ENCODE results near the gene UTS2B. TPM values are rescaled to one million over a fixed set of nuclear protein-coding genes. Genes with fewer than 3 reads are reported as not detected.

Gene UTS2B
- total and polyA plus RNA-seq, 10 of the 15 experiments (the other 5 are each of a cell fraction or from before 2014, with no cell fraction given) = 0.15 to 0.72 (median 0.44) TPM

DNA sequence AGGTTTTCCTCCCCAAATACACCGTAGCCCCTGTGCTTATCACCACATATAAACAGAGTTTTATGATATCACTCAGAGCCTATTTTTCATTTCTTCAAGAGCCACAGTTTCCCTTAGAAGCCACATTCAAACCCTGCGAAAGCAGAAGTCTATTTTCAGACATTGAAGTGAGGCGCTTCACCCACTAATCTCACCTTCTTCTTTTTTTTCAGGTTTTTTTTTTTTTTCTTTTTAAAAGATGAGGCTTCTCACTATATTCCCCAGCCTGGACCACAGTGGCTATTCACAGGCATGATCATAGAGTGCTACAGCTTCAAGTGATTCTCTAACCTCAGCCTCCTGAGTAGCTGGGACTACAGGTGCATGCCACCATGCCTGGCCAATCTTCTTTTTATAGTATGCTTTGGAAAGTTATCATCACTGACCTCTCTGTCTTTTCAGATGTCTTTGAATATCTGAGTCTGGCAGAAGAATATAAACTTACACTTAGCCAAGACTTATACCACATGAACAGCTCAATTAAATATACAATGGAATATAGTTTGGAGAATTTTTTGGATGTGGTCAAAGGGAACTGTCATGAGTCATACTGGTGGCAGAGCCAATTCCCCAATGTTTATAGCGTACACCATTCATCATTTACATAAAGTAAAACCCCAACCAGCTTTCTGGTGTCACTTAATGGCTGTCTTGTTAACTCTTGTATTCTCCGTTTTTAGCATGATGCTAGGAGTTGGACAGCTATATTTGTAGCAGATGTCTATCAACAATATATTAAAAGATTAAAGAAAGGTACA lies 60.8 kb downstream of the UTS2B start (continued):
- TF ChIP-seq TBL1XR1 (IDR thresholded peaks at IDR 0.05; ENCODE audit: low read depth, low read length) (no peak; the same call in 1 of the 2 replicates), ZNF384 (IDR thresholded peaks at IDR 0.05; ENCODE audit: borderline replicate concordance, low read depth, low read length) (peak; percentile 94), RFX5 (IDR thresholded peaks at IDR 0.05; ENCODE audit: low read depth, low read length) (no peak), YBX1 (IDR thresholded peaks at IDR 0.05) (no peak), ATF7 (IDR thresholded peaks at IDR 0.05; ENCODE audit: low read depth) (peak; percentile 67), ATF2 (IDR thresholded peaks at IDR 0.05; ENCODE audit: low read length) (peak; percentile 59), ZNF622 (IDR thresholded peaks at IDR 0.05) (no peak), BHLHE40 (IDR thresholded peaks at IDR 0.05; ENCODE audit: borderline replicate concordance in 1 of 2, low read depth in 2 of 2, low read length in 1 of 2) (no peak), CBX3 (IDR thresholded peaks at IDR 0.05; ENCODE audit: borderline replicate concordance, low read depth) (no peak), SUPT20H (IDR thresholded peaks at IDR 0.05; ENCODE audit: borderline replicate concordance, control insufficient read depth, low read depth, low read length) (no peak), DPF2 (IDR thresholded peaks at IDR 0.05) (no peak), EED (IDR thresholded peaks at IDR 0.05; ENCODE audit: low read depth) (0 out of 2 replicates have a peak, but pooled peaks have one; percentile 29), ZNF207 (IDR thresholded peaks at IDR 0.05; ENCODE audit: borderline replicate concordance) (no peak), FOXM1 (IDR thresholded peaks at IDR 0.05; ENCODE audit: low read depth, low read length) (peak; percentile 50; the same call in 1 of the 2 replicates), IKZF2 (IDR thresholded peaks at IDR 0.05) (peak; percentile 35 to 53; a peak in 3 of 4 replicates), RUNX3 (IDR thresholded peaks at IDR 0.05; ENCODE audit: low read length) (peak; percentile 69), BACH1 (IDR thresholded peaks at IDR 0.05; ENCODE audit: borderline replicate concordance) (no peak), SUZ12 (IDR thresholded peaks at IDR 0.05; ENCODE audit: unreplicated experiment) (no peak), RBBP5 (conservative IDR thresholded peaks at IDR 0.05) (no peak), CREB1 (IDR thresholded peaks at IDR 0.05; ENCODE audit: low read depth) (no peak), SIX5 (IDR thresholded peaks at IDR 0.05; ENCODE audit: low read depth, low read length, severe bottlenecking) (no peak), SMARCA5 (IDR thresholded peaks at IDR 0.05) (no peak), SPI1 (IDR thresholded peaks at IDR 0.05; ENCODE audit: borderline replicate concordance, insufficient read depth, low read depth, low read length) (peak; percentile 63; the same call in 1 of the 2 replicates), KAT2A (conservative IDR thresholded peaks at IDR 0.05; ENCODE audit: control insufficient read depth, low read depth, low read length) (no peak), HCFC1 (IDR thresholded peaks at IDR 0.05; ENCODE audit: low read length) (no peak), POLR2AphosphoS5 (IDR thresholded peaks at IDR 0.05; ENCODE audit: low read length) (no peak)
- TF ChIP-seq, protein P1, sequence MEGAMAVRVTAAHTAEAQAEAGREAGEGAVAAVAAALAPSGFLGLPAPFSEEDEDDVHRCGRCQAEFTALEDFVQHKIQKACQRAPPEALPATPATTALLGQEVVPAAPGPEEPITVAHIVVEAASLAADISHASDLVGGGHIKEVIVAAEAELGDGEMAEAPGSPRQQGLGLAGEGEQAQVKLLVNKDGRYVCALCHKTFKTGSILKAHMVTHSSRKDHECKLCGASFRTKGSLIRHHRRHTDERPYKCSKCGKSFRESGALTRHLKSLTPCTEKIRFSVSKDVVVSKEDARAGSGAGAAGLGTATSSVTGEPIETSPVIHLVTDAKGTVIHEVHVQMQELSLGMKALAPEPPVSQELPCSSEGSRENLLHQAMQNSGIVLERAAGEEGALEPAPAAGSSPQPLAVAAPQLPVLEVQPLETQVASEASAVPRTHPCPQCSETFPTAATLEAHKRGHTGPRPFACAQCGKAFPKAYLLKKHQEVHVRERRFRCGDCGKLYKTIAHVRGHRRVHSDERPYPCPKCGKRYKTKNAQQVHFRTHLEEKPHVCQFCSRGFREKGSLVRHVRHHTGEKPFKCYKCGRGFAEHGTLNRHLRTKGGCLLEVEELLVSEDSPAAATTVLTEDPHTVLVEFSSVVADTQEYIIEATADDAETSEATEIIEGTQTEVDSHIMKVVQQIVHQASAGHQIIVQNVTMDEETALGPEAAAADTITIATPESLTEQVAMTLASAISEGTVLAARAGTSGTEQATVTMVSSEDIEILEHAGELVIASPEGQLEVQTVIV (IDR thresholded peaks at IDR 0.05; ENCODE audit: borderline replicate concordance, partially characterized antibody) = no peak
- TF ChIP-seq, protein P2, sequence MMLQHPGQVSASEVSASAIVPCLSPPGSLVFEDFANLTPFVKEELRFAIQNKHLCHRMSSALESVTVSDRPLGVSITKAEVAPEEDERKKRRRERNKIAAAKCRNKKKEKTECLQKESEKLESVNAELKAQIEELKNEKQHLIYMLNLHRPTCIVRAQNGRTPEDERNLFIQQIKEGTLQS (IDR thresholded peaks at IDR 0.05; ENCODE audit: borderline replicate concordance, extremely low read depth, low read depth, low read length) = no peak
